G401 (cell line): ENCODE measurements around the gene ZNF780A. TPM values are rescaled to one million over a fixed set of nuclear protein-coding genes. Genes with fewer than 3 reads are reported as not detected.
A peak's percentile ranks its signal among the peaks of the same experiment; 100 is the strongest.
"Not testable (repeated sequence)": the region's sequence is repeated elsewhere in the genome, so short reads cannot be mapped to it uniquely, and the experiment has no call there.

Source experiments
- DNase-seq: peaks from one replicate; pipeline ENCODE4 v3.0.0-alpha.2; 2015; ENCODE audit warnings: low spot score
- in situ Hi-C: cut with HindIII; loops from 2 replicates; pipeline ENCODE4 v1.10.0; 2016; ENCODE audit warnings: low sequenced_read_pairs, mixed read lengths
- total RNA-seq: library from RNA; depleted of rRNA; stranded (reverse); fragments of >200 nt; shearing (Covaris generic); gene quantifications from 2 replicates; pipeline ENCODE4 v1.2.3, GENCODE V29; 2014

Gene ZNF780A
- total RNA-seq, 1 experiment from 2014 or later: 10.2 TPM

DNA sequence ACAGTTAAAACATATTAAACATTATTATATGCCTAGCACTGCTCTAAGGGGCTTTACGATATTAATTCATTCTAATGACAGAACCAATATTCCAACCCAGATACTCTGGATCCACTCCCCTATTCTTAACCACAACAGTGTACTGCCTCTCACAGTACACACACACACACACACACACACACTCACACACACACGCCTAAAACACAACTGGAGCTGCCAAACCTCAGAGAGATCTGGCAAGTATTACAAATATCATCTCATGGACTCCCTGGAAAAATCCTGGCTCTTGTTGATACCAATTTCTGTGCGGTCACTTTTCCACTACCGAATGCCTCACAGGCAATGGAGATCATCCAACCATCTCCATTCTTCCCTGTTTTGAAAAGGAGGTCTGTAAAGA lies 1.3 kb downstream of the ZNF780A start:
- DNase-seq: peak; percentile 35
- in situ Hi-C loops: no loop called here

DNA sequence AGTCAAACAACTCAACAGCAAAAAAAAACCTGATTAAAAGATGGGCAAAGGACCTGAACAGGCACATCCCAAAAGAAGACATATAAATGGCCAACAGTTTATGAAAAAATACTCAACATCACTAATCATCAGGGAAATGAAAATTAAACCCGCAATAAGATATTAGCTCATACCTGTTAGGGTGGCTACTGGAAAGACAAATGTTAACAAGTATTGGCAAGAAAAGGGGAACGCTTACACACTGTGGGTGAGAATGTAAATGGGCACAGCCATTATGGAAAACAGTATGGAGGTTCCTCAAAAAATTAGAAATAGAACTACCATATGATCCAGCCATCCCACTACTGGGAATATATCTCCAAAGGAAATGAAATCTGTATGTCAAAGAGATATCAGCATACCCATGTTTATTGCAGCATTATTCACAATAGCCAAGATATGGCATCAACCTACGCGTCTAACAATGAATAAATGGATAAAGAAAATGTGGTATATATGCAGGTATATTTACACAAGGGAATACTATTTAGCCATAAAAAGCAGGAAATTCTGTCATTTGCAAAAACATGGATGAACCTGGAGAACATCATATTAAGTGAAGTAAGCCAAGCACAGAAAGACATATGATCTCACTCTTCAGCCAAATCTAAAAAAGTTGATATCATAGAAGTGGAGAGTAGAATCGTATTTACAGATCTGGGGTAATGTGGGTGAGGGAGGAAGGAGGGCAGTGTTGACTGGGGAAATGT lies 2.3 kb downstream of the ZNF780A start:
- DNase-seq: no peak
- in situ Hi-C loops: no loop called here

- DNase-seq: no peak
These were observed 5.8 kb downstream of the ZNF780A start for GRCh38 chr19:40084948-40085347.

GRCh38 chr19:40081411-40081810 lies 9.3 kb downstream of the ZNF780A start:
- in situ Hi-C loops: no loop called here
- no peak for DNase-seq

More at GRCh38 chr19:40084948-40085347, 5.8 kb downstream of the ZNF780A start:
- in situ Hi-C loops: no loop called here

- DNase-seq: no peak
- in situ Hi-C loops: no loop called here
These were observed 10.5 kb downstream of the ZNF780A start for GRCh38 chr19:40080289-40080688.

- in situ Hi-C loops: no loop called here
These were observed 12.4 kb downstream of the ZNF780A start for GRCh38 chr19:40078377-40078776.

GRCh38 chr19:40070058-40070457 lies 20.7 kb downstream of the ZNF780A start:
- in situ Hi-C loops: no loop called here

More at GRCh38 chr19:40078377-40078776, 12.4 kb downstream of the ZNF780A start:
- no peak for DNase-seq

DNA sequence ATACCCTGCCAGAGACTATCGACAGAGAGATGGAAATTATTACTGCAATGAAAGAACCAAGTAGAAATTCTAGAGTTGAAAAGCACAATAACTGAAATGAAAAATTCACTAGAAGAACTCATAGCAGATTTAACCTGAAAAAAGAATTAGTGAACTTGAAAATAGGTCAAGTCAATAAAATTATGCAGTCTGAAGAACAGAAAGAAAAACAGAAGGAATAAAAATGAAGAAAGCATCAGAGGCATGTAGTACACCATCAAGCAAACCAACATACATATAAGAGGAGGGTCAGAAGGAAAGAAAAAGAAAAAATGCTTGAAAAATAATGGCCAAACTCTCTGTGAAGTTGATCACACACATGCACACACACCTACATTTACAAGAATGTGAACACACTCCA lies 31.1 kb downstream of the ZNF780A start:
- no peak for DNase-seq
- in situ Hi-C loops: no loop called here

More at GRCh38 chr19:40070058-40070457, 20.7 kb downstream of the ZNF780A start:
- DNase-seq: no peak

DNA sequence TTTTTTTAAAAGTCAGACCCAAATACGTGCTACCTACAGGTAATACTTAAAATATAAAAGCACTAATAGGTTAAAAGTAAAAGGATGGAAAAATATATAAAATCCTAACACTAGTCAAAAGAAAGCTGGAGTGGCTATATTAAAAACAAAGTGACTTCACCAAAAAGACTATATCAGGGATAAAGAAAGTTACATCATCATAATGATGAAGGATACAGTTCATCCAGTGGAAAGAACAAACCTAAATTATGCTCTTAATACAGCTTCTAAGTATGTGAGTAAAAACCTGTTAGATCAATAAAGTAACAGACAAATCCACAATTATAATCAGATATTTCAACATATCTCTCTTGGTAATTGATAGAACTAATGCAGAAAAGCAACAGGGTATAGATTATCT lies 33.6 kb downstream of the ZNF780A start:
- in situ Hi-C loops: no loop called here

GRCh38 chr19:40056505-40056904 lies 34.2 kb downstream of the ZNF780A start:
- no peak for DNase-seq
- in situ Hi-C loops: no loop called here

More for the DNA sequence above, 33.6 kb downstream of the ZNF780A start:
- no peak for DNase-seq

GRCh38 chr19:40055832-40056504 lies 34.8 kb downstream of the ZNF780A start, which contains the start of gene ZNF780B:
ZNF780B (minus strand) TSS chr19:40056231; CDS start chr19:40050332, 5,899 bp downstream.
- in situ Hi-C loops: no loop called here
- DNase-seq: peak; percentile 91

DNA sequence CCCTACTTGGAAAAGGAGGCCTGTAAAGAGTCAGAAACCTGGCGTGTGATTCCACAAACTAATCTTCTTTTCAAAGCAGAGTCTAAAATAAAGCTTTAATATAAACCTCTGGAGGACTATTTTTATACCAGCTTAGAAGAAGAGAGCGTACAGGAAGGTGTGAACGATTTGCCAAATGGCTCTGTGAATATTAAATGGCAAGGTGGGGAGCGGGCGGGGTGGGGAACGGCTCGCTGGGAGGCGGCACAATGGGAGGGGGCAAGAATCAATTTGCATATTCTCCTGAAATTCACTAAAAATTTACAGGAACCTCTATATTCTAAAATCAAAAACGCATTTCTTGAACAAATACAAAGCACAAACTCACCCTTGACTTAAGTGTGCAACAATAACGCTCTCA lies 35.7 kb downstream of the ZNF780A start:
- in situ Hi-C loops: no loop called here
- DNase-seq: no peak

DNA sequence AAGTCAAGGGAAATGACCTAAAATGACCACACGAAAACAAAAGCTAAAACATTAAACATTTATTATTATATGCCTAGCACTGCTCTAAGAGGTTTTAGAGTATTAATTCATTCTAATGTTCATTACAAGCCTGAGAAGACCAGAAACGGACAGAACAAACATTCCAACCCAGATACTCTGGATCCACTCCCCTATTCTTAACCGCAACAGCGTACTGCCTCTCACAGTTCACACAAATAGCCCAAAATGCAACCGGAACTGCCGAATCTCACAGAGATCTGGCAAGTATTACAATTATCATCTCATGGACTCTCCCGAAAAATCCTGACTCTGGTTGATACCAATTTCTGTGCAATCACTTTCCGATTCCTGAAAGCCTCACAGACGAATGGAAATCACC lies 36.1 kb downstream of the ZNF780A start:
- peak; percentile 4 for DNase-seq
- in situ Hi-C loops: no loop called here

GRCh38 chr19:40053491-40053890 lies 37.3 kb downstream of the ZNF780A start:
- in situ Hi-C loops: no loop called here
- DNase-seq: no peak

- DNase-seq, in situ Hi-C loops: not testable (repeated sequence)
These were observed 49.0 kb downstream of the ZNF780A start for GRCh38 chr19:40041718-40042117.

GRCh38 chr19:40038047-40038446 lies 52.7 kb downstream of the ZNF780A start:
- in situ Hi-C loops: not testable (repeated sequence)

GRCh38 chr19:40035996-40036395 lies 54.7 kb downstream of the ZNF780A start:
- no peak for DNase-seq
- in situ Hi-C loops: no loop called here

More at GRCh38 chr19:40038047-40038446, 52.7 kb downstream of the ZNF780A start:
- not testable (repeated sequence) for DNase-seq

GRCh38 chr19:40033989-40034560 lies 56.7 kb downstream of the ZNF780A start:
- in situ Hi-C loops: no loop called here

DNA sequence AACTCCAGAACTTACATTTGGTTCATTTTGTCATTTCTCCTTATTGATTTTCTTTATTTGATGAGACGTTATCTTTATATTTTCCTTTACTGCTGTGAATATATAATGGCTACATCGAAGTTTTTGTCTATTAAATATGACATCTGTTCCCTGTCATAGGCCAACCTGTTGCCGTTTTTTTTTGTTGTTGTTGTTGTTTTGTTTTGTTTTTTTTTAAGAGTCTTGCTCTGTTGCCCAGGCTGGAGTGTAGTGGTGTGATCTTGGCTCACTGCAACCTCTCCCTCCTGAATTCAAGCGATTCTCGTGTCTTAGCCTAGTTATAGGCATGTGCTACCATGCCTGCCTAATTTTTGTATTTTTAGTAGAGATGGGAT lies 64.2 kb downstream of the ZNF780A start:
- in situ Hi-C loops: no loop called here
- DNase-seq: no peak

More at GRCh38 chr19:40033989-40034560, 56.7 kb downstream of the ZNF780A start:
- no peak for DNase-seq
